Testis (tissue), 2 donors: Measurements from ENCODE around the gene L3MBTL4.

ENCODE experiments used
- POLR2A ChIP-seq: fragments of 450-650 bp; IDR thresholded peaks from one replicate; pipeline ENCODE4 v1.6.1; 2017; ENCODE audit warnings: antibody characterized with exemption, mild to moderate bottlenecking, moderate library complexity
- TF ChIP-seq, protein P1 (sequence below), 3 experiments: fragments of 450-650 bp in 2 of 3; fragments of 200-600 bp in 1 of 3; sonication (generic) in 1 of 3; IDR thresholded peaks; one replicate each; pipeline ENCODE4 v1.5.1; 2016 to 2019; ENCODE audit warnings: antibody characterized with exemption in 3 of 3, mild to moderate bottlenecking in 2 of 3, moderate library complexity in 1 of 3

DNA sequence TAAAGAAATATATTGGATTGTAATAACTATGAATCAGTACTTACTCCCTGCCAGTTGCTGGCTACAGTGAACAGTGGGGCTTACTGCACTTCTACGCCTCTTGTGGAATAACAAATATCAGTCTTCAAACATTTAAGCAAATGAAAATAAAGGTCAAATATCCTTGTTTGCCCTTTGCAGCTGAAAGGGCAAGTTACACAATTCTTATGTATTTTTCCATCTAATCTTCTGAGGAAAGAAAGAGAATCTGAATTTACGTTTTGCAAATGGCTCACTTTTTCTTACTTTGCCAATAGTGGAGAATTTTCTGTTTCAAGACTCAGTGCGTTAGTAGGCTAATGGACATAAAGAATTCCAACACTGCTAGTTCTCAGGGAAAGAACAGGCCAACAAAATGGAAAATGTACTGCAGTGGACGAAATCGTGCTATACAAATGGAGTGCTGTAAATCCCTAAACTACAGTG, 362.2 kb downstream of the L3MBTL4 start:
- TF ChIP-seq, protein P1, sequence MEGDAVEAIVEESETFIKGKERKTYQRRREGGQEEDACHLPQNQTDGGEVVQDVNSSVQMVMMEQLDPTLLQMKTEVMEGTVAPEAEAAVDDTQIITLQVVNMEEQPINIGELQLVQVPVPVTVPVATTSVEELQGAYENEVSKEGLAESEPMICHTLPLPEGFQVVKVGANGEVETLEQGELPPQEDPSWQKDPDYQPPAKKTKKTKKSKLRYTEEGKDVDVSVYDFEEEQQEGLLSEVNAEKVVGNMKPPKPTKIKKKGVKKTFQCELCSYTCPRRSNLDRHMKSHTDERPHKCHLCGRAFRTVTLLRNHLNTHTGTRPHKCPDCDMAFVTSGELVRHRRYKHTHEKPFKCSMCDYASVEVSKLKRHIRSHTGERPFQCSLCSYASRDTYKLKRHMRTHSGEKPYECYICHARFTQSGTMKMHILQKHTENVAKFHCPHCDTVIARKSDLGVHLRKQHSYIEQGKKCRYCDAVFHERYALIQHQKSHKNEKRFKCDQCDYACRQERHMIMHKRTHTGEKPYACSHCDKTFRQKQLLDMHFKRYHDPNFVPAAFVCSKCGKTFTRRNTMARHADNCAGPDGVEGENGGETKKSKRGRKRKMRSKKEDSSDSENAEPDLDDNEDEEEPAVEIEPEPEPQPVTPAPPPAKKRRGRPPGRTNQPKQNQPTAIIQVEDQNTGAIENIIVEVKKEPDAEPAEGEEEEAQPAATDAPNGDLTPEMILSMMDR (IDR thresholded peaks at IDR 0.05): no peak
- TF ChIP-seq POLR2A: no peak
